Suprapubic skin (tissue), 4 donors: Measurements from ENCODE around the gene RPRD2. TPM values are rescaled to one million over a fixed set of nuclear protein-coding genes. Genes with fewer than 3 reads are reported as not detected.

Source experiments
- DNase-seq, 2 donors: peaks; one replicate each; pipeline ENCODE4 v3.0.0-alpha.2; 2019; ENCODE audit warnings: low spot score in 2 of 2
- H3K27ac ChIP-seq: fragments of 200-600 bp; sonication (generic); one replicate; pipeline ENCODE4 v1.5.1; 2019
- H3K27me3 ChIP-seq: fragments of 200-600 bp; sonication (generic); one replicate; pipeline ENCODE4 v1.5.1; 2019
- H3K36me3 ChIP-seq: fragments of 200-600 bp; sonication (generic); one replicate; pipeline ENCODE4 v1.5.1; 2019
- H3K4me1 ChIP-seq: fragments of 200-600 bp; sonication (generic); one replicate; pipeline ENCODE4 v1.5.1; 2019
- H3K4me3 ChIP-seq: fragments of 200-600 bp; sonication (generic); one replicate; pipeline ENCODE4 v1.5.1; 2019; ENCODE audit warnings: mild to moderate bottlenecking
- H3K9me3 ChIP-seq: fragments of 200-600 bp; sonication (generic); one replicate; pipeline ENCODE4 v1.5.1; 2019
- CTCF ChIP-seq, 2 donors: fragments of 200-600 bp in 1 of 2; fragments of 450-650 bp in 1 of 2; sonication (generic) in 1 of 2; IDR thresholded peaks; one replicate each; pipeline ENCODE4 v1.5.1; 2016 to 2019; ENCODE audit warnings: antibody characterized with exemption in 2 of 2, mild to moderate bottlenecking in 1 of 2, moderate library complexity in 1 of 2
- EP300 ChIP-seq: sonication (generic); formaldehyde crosslinking; IDR thresholded peaks from one replicate; pipeline ENCODE4 v1.6.1; 2017; ENCODE audit warnings: antibody characterized with exemption
- POLR2A ChIP-seq, 2 donors: fragments of 450-650 bp; IDR thresholded peaks; one replicate each; pipeline ENCODE4 v1.6.1; 2017; ENCODE audit warnings: antibody characterized with exemption in 2 of 2, mild to moderate bottlenecking in 2 of 2, moderate library complexity in 2 of 2
- POLR2AphosphoS5 ChIP-seq, 3 donors: sonication (generic); formaldehyde crosslinking; IDR thresholded peaks; one replicate each; pipeline ENCODE4 v1.6.1; 2017; ENCODE audit warnings: antibody characterized with exemption in 3 of 3
- WGBS: methylation state at CpG from one replicate; pipeline ENCODE4 v1.1.5; 2018; 5-methylcytosine and 5-hydroxymethylcytosine counted together
- total RNA-seq, 4 donors: library from RNA; depleted of rRNA; stranded (reverse); fragments of >200 nt; gene quantifications; one replicate each; pipeline ENCODE4 v1.1.0, GENCODE V29; 2016

The RPRD2 gene
- total RNA-seq, 4 donors from 2014 or later: 22.2 to 39.0 (median 28.8) TPM

GRCh38 chr1:150513351-150513791, 149.4 kb downstream of the RPRD2 start:
- H3K36me3 ChIP-seq: peaks cover 14% of the 10 kb centered on the region
- 60% methylated on average over 7 of the region's 7 CpGs for WGBS
- DNase-seq: no peak
- H3K4me3 ChIP-seq: no peak overlapping the region
- H3K9me3 ChIP-seq: no peaks in the 10 kb centered on the region
- no peaks in the 10 kb centered on the region for H3K27me3 ChIP-seq
- H3K4me1 ChIP-seq: peaks cover 50% of the 10 kb centered on the region
- TF ChIP-seq POLR2A (IDR thresholded peaks at IDR 0.05) (no peak), EP300 (no peak), POLR2AphosphoS5 (IDR thresholded peaks at IDR 0.05) (no peak), CTCF (IDR thresholded peaks at IDR 0.05) (no peak)
- no peak overlapping the region for H3K27ac ChIP-seq

GRCh38 chr1:150514260-150514659, 150.3 kb downstream of the RPRD2 start:
- no peak overlapping the region for H3K27ac ChIP-seq
- H3K9me3 ChIP-seq: no peaks in the 10 kb centered on the region
- no peak for DNase-seq
- 94% methylated on average over 9 of the region's 9 CpGs for WGBS
- H3K27me3 ChIP-seq: no peaks in the 10 kb centered on the region
- no peak overlapping the region for H3K4me3 ChIP-seq
- H3K36me3 ChIP-seq: peaks cover 14% of the 10 kb centered on the region
- no peak for TF ChIP-seq POLR2AphosphoS5 (IDR thresholded peaks at IDR 0.05)
- no peak for TF ChIP-seq CTCF (IDR thresholded peaks at IDR 0.05)
- TF ChIP-seq EP300: no peak
- TF ChIP-seq POLR2A (IDR thresholded peaks at IDR 0.05): no peak
- peaks cover 41% of the 10 kb centered on the region for H3K4me1 ChIP-seq

- 29% methylated on average over 21 of the region's 21 CpGs for WGBS
- peaks cover 35% of the 10 kb centered on the region for H3K4me1 ChIP-seq
- no peak for TF ChIP-seq EP300
- peak in 1 of 2 donors; percentile 1 for TF ChIP-seq CTCF (IDR thresholded peaks at IDR 0.05)
- H3K27ac ChIP-seq: peak overlapping the region; percentile 76
- no peaks in the 10 kb centered on the region for H3K9me3 ChIP-seq
- peak in 1 of 2 donors; percentile 71 for DNase-seq
- H3K36me3 ChIP-seq: peaks cover 14% of the 10 kb centered on the region
- H3K4me3 ChIP-seq: peak overlapping the region; percentile 57
- no peaks in the 10 kb centered on the region for H3K27me3 ChIP-seq
Observed at GRCh38 chr1:150514913-150515327, 151.0 kb downstream of the RPRD2 start.

- Histone ChIP-seq H3K4me1 (peaks cover 35% of the 10 kb centered on the region), H3K4me3 (peak within 1 kb of the TSS; percentile 57), H3K27ac (peak within 1 kb of the TSS; percentile 76), H3K36me3 (peaks cover 14% of the 10 kb centered on the region), H3K27me3 (no peaks in the 10 kb centered on the region), H3K9me3 (no peaks in the 10 kb centered on the region)
- TF ChIP-seq EP300 (no peak), POLR2A (IDR thresholded peaks at IDR 0.05) (no peak), CTCF (IDR thresholded peaks at IDR 0.05) (no peak), POLR2AphosphoS5 (IDR thresholded peaks at IDR 0.05) (no peak)
- peak; percentile 96 for DNase-seq
- WGBS: 1% methylated on average over 35 of the region's 54 CpGs
Observed at GRCh38 chr1:150515328-150516049, 151.5 kb downstream of the RPRD2 start, which contains the start of gene FALEC. Gene FALEC (plus strand): TSS chr1:150515752.

- Histone ChIP-seq H3K4me3 (peak overlapping the region; percentile 57), H3K27me3 (no peaks in the 10 kb centered on the region), H3K4me1 (peaks cover 35% of the 10 kb centered on the region), H3K36me3 (peaks cover 12% of the 10 kb centered on the region), H3K27ac (peak overlapping the region; percentile 76), H3K9me3 (no peaks in the 10 kb centered on the region)
- TF ChIP-seq POLR2A (IDR thresholded peaks at IDR 0.05) (no peak), POLR2AphosphoS5 (IDR thresholded peaks at IDR 0.05) (no peak), CTCF (IDR thresholded peaks at IDR 0.05) (no peak), EP300 (no peak)
- 4% methylated on average over 19 of the region's 19 CpGs for WGBS
- DNase-seq: no peak
Observed at GRCh38 chr1:150516050-150516591, 152.2 kb downstream of the RPRD2 start.
